HUDEP-2 (cell line): ENCODE results near the gene COX7A2L.
"Not testable (repeated sequence)": the region's sequence is repeated elsewhere in the genome, so short reads cannot be mapped to it uniquely, and the experiment has no call there.

Experiments used
- DNase-seq, 76 experiments: peaks; one replicate each; lab custom pipeline; 2025; ENCODE audit not compliant: unreplicated experiment in 76 of 76; lab: John Stamatoyannopoulos, UW

Gene COX7A2L

GRCh38 chr2:42340045-42340937, 20.7 kb downstream of the COX7A2L start:
- DNase-seq = no peak

DNA sequence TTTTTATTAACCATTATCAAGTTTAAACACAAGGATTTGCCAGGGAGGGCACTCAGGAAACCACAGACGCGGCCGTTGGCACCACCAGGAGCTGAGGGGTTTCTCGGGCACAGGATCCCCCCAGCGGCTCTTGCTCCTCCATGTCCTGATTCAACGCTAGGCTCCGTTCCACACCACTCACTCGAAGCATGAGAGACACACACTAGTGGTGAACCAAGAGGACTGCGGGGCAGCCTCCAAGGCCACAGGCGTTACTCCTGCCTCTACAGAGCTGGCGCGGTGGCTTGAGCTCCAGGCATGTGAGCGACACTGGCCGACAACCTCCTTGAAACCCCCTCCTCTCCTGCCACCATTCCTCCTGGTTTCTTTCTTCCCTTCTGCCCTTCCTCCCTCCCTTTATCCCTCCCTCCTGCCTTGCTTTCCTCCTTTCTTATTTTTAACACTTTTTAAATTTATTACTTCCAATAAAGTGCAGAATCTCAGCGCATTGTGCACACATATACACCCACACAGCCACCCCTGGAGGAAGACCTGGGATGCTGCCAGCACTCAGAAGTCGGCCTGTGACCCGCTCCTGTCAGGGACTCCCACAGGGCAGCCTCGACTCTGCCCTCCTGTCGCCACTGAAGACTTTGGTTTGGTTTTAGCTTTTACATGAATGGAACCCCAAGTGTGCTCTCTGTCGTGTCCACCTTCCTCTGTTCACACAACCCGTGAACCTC, 21.7 kb downstream of the COX7A2L start:
- DNase-seq = no peak

- no peak for DNase-seq
Measured at GRCh38 chr2:42338567-42339190, 22.3 kb downstream of the COX7A2L start.

DNA sequence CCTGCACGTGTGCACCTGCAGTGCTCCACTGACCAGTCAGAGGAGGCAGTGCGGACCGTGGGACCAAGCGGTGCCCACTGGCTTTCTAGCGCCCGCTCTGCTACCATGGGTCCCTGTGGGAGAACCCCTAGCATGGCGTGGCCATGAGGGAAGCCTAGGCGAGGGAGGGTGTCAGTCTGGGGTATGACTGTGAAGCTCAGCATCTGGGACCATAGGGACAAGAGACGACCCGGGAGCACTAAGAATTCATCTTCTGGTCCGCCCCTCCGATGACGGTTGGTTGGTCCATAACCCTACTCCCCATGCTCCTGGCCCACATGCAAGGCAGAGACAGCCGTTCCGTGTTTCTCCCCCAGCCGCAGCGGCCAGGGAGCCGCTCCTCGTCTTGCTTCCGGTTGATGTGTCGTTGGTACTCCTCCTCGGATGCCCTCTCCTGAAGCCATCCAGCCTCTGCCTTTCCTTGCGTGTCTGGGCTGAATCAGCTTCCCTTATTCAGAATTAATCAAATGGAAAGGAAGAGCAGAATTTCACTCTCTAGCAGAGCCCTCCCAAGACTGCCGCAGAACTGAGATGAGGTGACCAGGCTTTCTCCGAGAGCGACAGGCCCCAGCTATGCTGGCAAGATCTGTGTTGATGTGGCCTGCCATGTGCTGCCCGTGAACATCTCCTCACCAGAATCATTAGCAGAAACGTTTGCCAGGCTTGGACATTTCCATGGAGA, 23.0 kb downstream of the COX7A2L start:
- no peak for DNase-seq

- DNase-seq = no peak
Measured at GRCh38 chr2:42337356-42337820, 23.6 kb downstream of the COX7A2L start.

DNA sequence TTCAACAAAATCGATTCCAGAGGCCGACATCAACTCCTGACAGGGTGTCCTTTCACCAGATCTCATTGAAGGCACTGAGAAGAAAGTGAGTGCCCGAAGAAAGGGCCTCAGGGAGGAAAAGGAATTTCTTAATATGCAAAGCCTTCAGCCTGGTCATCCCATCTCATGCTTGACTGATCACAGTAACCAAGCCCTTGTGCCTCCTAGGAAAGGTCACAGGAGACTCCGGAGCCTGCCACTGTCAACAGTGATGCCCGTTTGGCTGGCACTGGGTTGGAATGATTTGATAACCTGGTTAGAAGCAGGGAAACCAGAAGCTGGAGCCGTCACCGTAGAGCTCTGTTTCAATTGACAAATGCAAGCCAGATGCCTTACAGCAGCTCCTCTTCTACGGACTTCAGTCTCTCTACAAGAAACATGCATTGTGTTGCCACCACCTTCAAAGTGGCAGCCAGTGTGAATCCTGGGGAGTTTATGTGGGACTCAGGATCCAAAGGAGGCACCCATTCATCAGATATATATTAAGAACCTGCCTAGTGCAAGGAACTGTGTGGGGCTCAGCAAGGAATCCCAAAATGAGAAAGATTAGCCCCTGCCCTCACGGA, 24.6 kb downstream of the COX7A2L start:
- DNase-seq = no peak

DNA sequence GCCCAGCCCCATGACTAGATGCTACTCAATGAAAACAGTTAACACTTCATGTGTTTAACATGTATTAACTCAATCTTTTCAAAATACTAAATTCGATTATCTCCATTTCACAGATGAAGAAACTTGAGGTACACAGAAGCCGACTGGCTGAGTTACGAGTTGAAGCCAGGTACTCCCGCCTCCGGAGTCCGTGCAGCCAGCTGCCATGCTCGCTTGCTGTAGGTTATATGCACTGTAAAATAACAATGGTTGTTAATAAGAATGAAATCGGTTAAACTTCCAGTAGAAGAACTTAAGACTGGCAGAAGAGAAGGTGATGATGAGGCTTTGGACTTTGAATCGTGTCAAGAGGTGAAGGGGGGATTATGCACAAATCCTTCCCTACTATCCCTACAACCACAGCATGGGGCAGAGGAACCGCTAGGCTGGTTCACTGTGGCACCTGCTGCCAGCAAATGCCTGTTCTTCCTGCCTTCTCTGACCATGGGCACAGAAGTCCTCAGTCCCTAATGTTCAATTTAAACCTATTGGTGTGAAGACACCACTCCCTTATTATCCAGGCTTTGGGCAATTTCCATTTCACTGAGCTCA, 25.4 kb downstream of the COX7A2L start:
- DNase-seq = no peak

DNA sequence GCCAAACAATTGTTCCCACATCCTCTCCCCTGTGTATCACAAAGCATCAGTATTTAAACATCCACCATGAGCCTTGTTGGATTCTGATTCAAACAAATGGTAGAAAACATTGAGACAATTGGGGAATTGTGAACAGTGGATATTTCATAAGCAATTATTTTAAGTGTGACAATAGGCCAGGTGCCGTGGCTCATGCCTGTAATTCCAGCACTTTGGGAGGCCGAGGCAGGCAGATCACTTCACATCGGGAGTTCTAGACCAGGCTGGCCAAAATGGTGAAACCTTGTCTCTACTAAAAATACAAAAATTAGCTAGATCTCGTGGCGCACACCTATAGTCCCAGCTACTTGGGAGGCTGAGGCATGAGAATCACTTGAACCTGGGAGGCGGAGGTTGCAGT, 26.2 kb downstream of the COX7A2L start:
- DNase-seq = not testable (repeated sequence)

GRCh38 chr2:42334220-42334619, 26.8 kb downstream of the COX7A2L start:
- DNase-seq = no peak

- no peak for DNase-seq
Measured at GRCh38 chr2:42333579-42333978, 27.4 kb downstream of the COX7A2L start.

DNA sequence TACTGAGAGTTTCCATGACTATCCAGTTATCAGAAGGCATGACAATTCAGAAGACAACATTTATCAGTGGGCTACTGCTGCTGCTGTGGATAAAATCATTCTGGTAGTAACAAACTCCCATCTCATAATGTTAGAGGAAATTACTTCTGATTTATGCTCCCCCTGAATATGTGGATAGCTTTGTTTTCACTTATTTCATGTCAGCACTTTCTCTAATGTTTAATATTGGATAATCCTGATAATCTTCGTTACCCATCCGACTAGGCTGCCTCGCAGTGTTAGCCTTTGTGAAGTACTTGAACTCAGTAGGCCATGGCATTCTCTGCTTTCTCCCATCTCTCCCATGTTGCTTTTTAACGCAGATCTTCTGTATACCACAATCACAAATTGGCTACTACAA, 28.4 kb downstream of the COX7A2L start:
- DNase-seq = peak in 1 of 76 experiments; percentile 8

DNA sequence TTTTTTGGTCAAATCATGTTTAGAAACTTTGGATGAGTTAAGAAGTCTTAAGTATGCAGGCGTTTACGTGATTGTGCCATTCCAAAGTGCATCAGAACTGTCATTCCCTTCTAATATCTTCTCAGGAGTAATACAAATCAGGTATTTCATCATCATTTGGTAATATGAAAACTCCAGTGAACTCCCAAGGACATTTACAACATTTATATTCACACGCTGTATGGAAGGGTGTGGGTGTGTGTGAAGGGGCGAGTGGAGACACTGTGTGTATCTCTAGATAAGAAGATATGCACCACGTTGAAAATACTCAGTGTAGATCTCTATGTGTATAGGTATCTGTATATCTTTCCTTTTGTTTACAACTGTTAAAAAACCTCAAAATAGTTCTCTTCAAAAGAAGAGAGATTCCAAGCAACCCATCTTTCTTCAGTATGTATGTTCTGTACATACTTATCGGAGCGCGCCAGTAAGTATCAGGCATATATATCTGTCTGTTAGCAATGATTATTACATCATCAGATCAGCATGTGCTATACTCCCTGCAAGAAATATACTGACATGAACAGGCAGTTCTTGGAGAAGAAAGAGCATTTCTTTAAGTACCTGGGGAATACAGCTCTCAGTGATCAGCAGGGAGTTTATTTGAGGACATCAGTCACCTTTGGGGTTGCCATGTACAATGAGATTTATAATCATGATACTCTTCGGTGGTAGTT, 29.3 kb downstream of the COX7A2L start:
- peak in 29 of 76 experiments; percentile 6 to 74 (median 35) for DNase-seq

DNA sequence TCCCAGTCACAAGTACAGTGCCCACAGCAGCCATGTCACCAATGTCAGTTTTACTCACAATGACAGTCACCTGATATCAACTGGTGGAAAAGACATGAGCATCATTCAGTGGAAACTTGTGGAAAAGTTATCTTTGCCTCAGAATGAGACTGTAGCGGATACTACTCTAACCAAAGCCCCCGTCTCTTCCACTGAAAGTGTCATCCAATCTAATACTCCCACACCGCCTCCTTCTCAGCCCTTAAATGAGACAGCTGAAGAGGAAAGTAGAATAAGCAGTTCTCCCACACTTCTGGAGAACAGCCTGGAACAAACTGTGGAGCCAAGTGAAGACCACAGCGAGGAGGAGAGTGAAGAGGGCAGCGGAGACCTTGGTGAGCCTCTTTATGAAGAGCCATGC, 31.3 kb downstream of the COX7A2L start:
- DNase-seq = no peak

DNA sequence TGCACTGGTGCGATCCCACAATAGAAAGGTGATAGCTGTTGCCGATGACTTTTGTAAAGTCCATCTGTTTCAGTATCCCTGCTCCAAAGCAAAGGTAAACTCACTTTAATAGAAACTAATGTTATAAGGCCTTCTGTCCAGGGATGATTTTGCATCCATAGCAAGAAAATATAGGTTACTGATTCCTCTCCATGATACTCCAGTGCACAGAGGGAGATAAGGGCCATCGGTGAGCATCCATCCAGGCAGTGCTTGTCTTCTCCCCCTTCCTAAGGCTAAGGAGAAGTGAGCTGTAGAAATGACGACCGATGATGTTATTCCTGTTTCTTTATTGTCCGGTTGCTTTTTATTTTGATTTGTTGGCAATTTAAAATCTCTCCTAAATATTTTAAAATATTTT, 32.1 kb downstream of the COX7A2L start:
- DNase-seq = no peak

- peak in 10 of 76 experiments; percentile 3 to 23 (median 10) for DNase-seq
Measured at GRCh38 chr2:42328148-42328833, 32.7 kb downstream of the COX7A2L start.

GRCh38 chr2:42327125-42327524, 33.9 kb downstream of the COX7A2L start:
- DNase-seq = no peak

GRCh38 chr2:42325609-42326008, 35.4 kb downstream of the COX7A2L start:
- no peak for DNase-seq

DNA sequence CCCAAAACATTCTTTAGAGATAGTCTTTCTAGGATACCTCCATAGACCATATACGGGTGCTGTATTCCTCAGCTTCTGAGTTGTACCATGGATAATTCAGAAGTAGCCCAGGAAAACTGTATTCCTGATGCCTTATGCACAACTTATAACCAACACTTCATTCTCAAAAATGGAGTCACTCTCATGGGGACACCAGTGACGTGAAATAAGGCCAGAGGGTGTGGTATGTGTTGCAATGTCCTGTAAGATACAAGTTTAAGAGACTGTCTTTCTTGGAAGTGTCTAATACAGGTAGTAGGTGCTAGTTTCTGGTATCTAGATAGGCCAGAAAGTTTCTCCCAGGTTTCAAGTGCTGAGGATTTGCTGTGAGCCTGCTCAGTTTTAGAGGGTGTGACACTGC, 36.1 kb downstream of the COX7A2L start:
- no peak for DNase-seq

- DNase-seq = no peak
Measured at GRCh38 chr2:42324244-42324643, 36.8 kb downstream of the COX7A2L start.
